Activated naive CD4-positive, alpha-beta T cell treated with anti-CD3 and anti-CD28 coated beads, Interleukin-2, amount 10 ng/mL, durations not matched to agents 7 days and 5 days (primary cell): ENCODE data around the gene ZNF827.

Experiments used
- CTCF ChIA-PET: fragments of 350-600 bp; sonication (Branson Sonifier 250); formaldehyde crosslinking; loops from one replicate; lab custom pipeline; 2021; ENCODE audit warnings: antibody characterized with exemption; lab: Charles Lee
- DNase-seq: peaks from one replicate; pipeline ENCODE4 v3.0.0-alpha.2; 2020
- H3K27ac Mint-ChIP-seq: one replicate; pipeline ENCODE4 v1.8.0; 2021; ENCODE audit warnings: mild to moderate bottlenecking, moderate library complexity, mixed read lengths
- H3K27me3 Mint-ChIP-seq: one replicate; pipeline ENCODE4 v1.8.0; 2021; ENCODE audit warnings: mild to moderate bottlenecking, mixed read lengths
- H3K36me3 Mint-ChIP-seq: one replicate; pipeline ENCODE4 v1.8.0; 2021; ENCODE audit warnings: mixed read lengths
- H3K4me1 Mint-ChIP-seq: one replicate; pipeline ENCODE4 v1.8.0; 2021; ENCODE audit warnings: mixed read lengths
- H3K4me3 Mint-ChIP-seq: one replicate; pipeline ENCODE4 v1.8.0; 2021; ENCODE audit warnings: mild to moderate bottlenecking, moderate library complexity, mixed read lengths
- H3K9me3 Mint-ChIP-seq: one replicate; pipeline ENCODE4 v1.8.0; 2021; ENCODE audit warnings: mixed read lengths

Gene ZNF827

GRCh38 chr4:145888393-145888792 lies 50.2 kb downstream of the ZNF827 start:
- H3K4me3 Mint-ChIP-seq, result no peak overlapping the region
- H3K36me3 Mint-ChIP-seq, result peaks cover 8% of the 10 kb centered on the region

GRCh38 chr4:145887241-145887991 lies 51.2 kb downstream of the ZNF827 start:
- Mint-ChIP-seq H3K27ac (no peak overlapping the region), H3K9me3 (no peaks in the 10 kb centered on the region)

More at GRCh38 chr4:145888393-145888792, 50.2 kb downstream of the ZNF827 start:
- Mint-ChIP-seq H3K27me3 (no peaks in the 10 kb centered on the region), H3K4me1 (no peaks in the 10 kb centered on the region), H3K9me3 (no peaks in the 10 kb centered on the region), H3K27ac (no peak overlapping the region)
- CTCF ChIA-PET, result interaction anchor here (0.7 to 0.9 kb wide), 2 partner anchors 8 to 41 kb away, joined by 3 to 4 read pairs; no protein-coding TSS in a partner anchor
- no peak for DNase-seq

GRCh38 chr4:145886871-145887240 lies 51.8 kb downstream of the ZNF827 start:
- Mint-ChIP-seq H3K36me3 (peaks cover 12% of the 10 kb centered on the region), H3K4me1 (no peaks in the 10 kb centered on the region), H3K9me3 (no peaks in the 10 kb centered on the region), H3K4me3 (no peak overlapping the region), H3K27ac (no peak overlapping the region), H3K27me3 (no peaks in the 10 kb centered on the region)
- CTCF ChIA-PET, result interaction anchor here (0.8 kb wide), 1 partner anchor 10 kb away, joined by 3 read pairs; no protein-coding TSS in a partner anchor
- DNase-seq, result no peak

More at GRCh38 chr4:145887241-145887991, 51.2 kb downstream of the ZNF827 start:
- CTCF ChIA-PET, result interaction anchor here (0.8 kb wide), 1 partner anchor 10 kb away, joined by 3 read pairs; no protein-coding TSS in a partner anchor
- Mint-ChIP-seq H3K36me3 (peaks cover 12% of the 10 kb centered on the region), H3K27me3 (no peaks in the 10 kb centered on the region), H3K4me3 (no peak overlapping the region), H3K4me1 (no peaks in the 10 kb centered on the region)
- no peak for DNase-seq

- no peak for DNase-seq
- no peaks in the 10 kb centered on the region for H3K4me1 Mint-ChIP-seq
- no peaks in the 10 kb centered on the region for H3K9me3 Mint-ChIP-seq
- no peak overlapping the region for H3K4me3 Mint-ChIP-seq
- CTCF ChIA-PET, result no interaction called here
- H3K27me3 Mint-ChIP-seq, result no peaks in the 10 kb centered on the region
- peaks cover 12% of the 10 kb centered on the region for H3K36me3 Mint-ChIP-seq
- H3K27ac Mint-ChIP-seq, result no peak overlapping the region
Observed at GRCh38 chr4:145885666-145886065, 53.0 kb downstream of the ZNF827 start.

GRCh38 chr4:145884775-145885174 lies 53.8 kb downstream of the ZNF827 start:
- H3K27ac Mint-ChIP-seq, result no peak overlapping the region
- H3K4me1 Mint-ChIP-seq, result no peaks in the 10 kb centered on the region
- H3K27me3 Mint-ChIP-seq, result no peaks in the 10 kb centered on the region
- CTCF ChIA-PET, result no interaction called here
- no peaks in the 10 kb centered on the region for H3K9me3 Mint-ChIP-seq
- no peak overlapping the region for H3K4me3 Mint-ChIP-seq
- no peak for DNase-seq
- H3K36me3 Mint-ChIP-seq, result peaks cover 12% of the 10 kb centered on the region

- peaks cover 12% of the 10 kb centered on the region for H3K36me3 Mint-ChIP-seq
- DNase-seq, result no peak
- H3K9me3 Mint-ChIP-seq, result no peaks in the 10 kb centered on the region
- H3K4me1 Mint-ChIP-seq, result no peaks in the 10 kb centered on the region
- H3K4me3 Mint-ChIP-seq, result no peak overlapping the region
- H3K27me3 Mint-ChIP-seq, result no peaks in the 10 kb centered on the region
- CTCF ChIA-PET, result no interaction called here
- H3K27ac Mint-ChIP-seq, result no peak overlapping the region
Observed at GRCh38 chr4:145883101-145883694, 55.4 kb downstream of the ZNF827 start.

GRCh38 chr4:145882604-145883003 lies 56.0 kb downstream of the ZNF827 start:
- CTCF ChIA-PET, result no interaction called here
- Mint-ChIP-seq H3K27ac (no peak overlapping the region), H3K4me1 (no peaks in the 10 kb centered on the region), H3K27me3 (no peaks in the 10 kb centered on the region), H3K4me3 (no peak overlapping the region), H3K36me3 (peaks cover 12% of the 10 kb centered on the region), H3K9me3 (no peaks in the 10 kb centered on the region)
- no peak for DNase-seq

- DNase-seq, result no peak
- CTCF ChIA-PET, result no interaction called here
- no peak overlapping the region for H3K27ac Mint-ChIP-seq
- no peaks in the 10 kb centered on the region for H3K27me3 Mint-ChIP-seq
- no peaks in the 10 kb centered on the region for H3K9me3 Mint-ChIP-seq
- H3K36me3 Mint-ChIP-seq, result peaks cover 12% of the 10 kb centered on the region
- no peak overlapping the region for H3K4me3 Mint-ChIP-seq
- H3K4me1 Mint-ChIP-seq, result no peaks in the 10 kb centered on the region
Observed at GRCh38 chr4:145881989-145882388, 56.6 kb downstream of the ZNF827 start.

GRCh38 chr4:145881576-145881975 lies 57.0 kb downstream of the ZNF827 start:
- Mint-ChIP-seq H3K36me3 (peaks cover 12% of the 10 kb centered on the region), H3K27ac (no peak overlapping the region)

GRCh38 chr4:145880355-145880960 lies 58.2 kb downstream of the ZNF827 start:
- no peaks in the 10 kb centered on the region for H3K4me1 Mint-ChIP-seq
- no peaks in the 10 kb centered on the region for H3K27me3 Mint-ChIP-seq
- no peak for DNase-seq
- H3K27ac Mint-ChIP-seq, result no peak overlapping the region
- CTCF ChIA-PET, result interaction anchor here (0.9 kb wide), 1 partner anchor 8 kb away, joined by 4 read pairs; no protein-coding TSS in a partner anchor
- peaks cover 10% of the 10 kb centered on the region for H3K36me3 Mint-ChIP-seq
- no peak overlapping the region for H3K4me3 Mint-ChIP-seq
- no peaks in the 10 kb centered on the region for H3K9me3 Mint-ChIP-seq

More at GRCh38 chr4:145881576-145881975, 57.0 kb downstream of the ZNF827 start:
- Mint-ChIP-seq H3K27me3 (no peaks in the 10 kb centered on the region), H3K4me3 (no peak overlapping the region), H3K9me3 (no peaks in the 10 kb centered on the region), H3K4me1 (no peaks in the 10 kb centered on the region)
- CTCF ChIA-PET, result no interaction called here
- DNase-seq, result no peak

GRCh38 chr4:145879598-145879997 lies 59.0 kb downstream of the ZNF827 start:
- CTCF ChIA-PET, result interaction anchor here (0.9 to 1.3 kb wide), 2 partner anchors 9 to 10 kb away, joined by 3 to 4 read pairs; no protein-coding TSS in a partner anchor

GRCh38 chr4:145878501-145879435 lies 59.9 kb downstream of the ZNF827 start:
- Mint-ChIP-seq H3K27ac (no peak overlapping the region), H3K9me3 (no peaks in the 10 kb centered on the region), H3K4me3 (no peak overlapping the region), H3K36me3 (peaks cover 7% of the 10 kb centered on the region), H3K4me1 (no peaks in the 10 kb centered on the region), H3K27me3 (no peaks in the 10 kb centered on the region)
- no peak for DNase-seq
- CTCF ChIA-PET, result interaction anchor here (1.3 kb wide), 1 partner anchor 10 kb away, joined by 3 read pairs; no protein-coding TSS in a partner anchor

More at GRCh38 chr4:145879598-145879997, 59.0 kb downstream of the ZNF827 start:
- Mint-ChIP-seq H3K4me1 (no peaks in the 10 kb centered on the region), H3K27ac (no peak overlapping the region), H3K4me3 (no peak overlapping the region), H3K27me3 (no peaks in the 10 kb centered on the region), H3K9me3 (no peaks in the 10 kb centered on the region), H3K36me3 (peaks cover 7% of the 10 kb centered on the region)
- no peak for DNase-seq

GRCh38 chr4:145876531-145877180 lies 62.0 kb downstream of the ZNF827 start:
- Mint-ChIP-seq H3K36me3 (no peaks in the 10 kb centered on the region), H3K27me3 (no peaks in the 10 kb centered on the region), H3K27ac (no peak overlapping the region), H3K4me1 (no peaks in the 10 kb centered on the region), H3K9me3 (no peaks in the 10 kb centered on the region), H3K4me3 (no peak overlapping the region)
- CTCF ChIA-PET, result interaction anchor here (1.0 kb wide), 1 partner anchor 10 kb away, joined by 3 read pairs; no protein-coding TSS in a partner anchor
- DNase-seq, result no peak
